HepG2 (cell line): ENCODE measurements around the gene GSK3B. TPM values are rescaled to one million over a fixed set of nuclear protein-coding genes. Genes with fewer than 3 reads are reported as not detected.

Source experiments
- FOXK2 ChIP-seq: fragments of 450-650 bp; IDR thresholded peaks from 2 replicates; pipeline ENCODE4 v1.6.1; 2016
- HOXA3 ChIP-seq: sonication (generic); formaldehyde crosslinking; IDR thresholded peaks from 2 replicates; pipeline ENCODE4 v1.5.0; 2020; ENCODE audit warnings: missing genetic modification reagents
- JUND ChIP-seq: sonication (generic); formaldehyde crosslinking; IDR thresholded peaks from 2 replicates; pipeline ENCODE4 v1.8.0; 2022; ENCODE audit warnings: mild to moderate bottlenecking, missing genetic modification reagents
- KDM2A ChIP-seq: sonication (generic); formaldehyde crosslinking; IDR thresholded peaks from 2 replicates; pipeline ENCODE4 v1.4.0; 2020; ENCODE audit warnings: low read depth, missing genetic modification reagents, borderline replicate concordance
- NFKBIZ ChIP-seq: IDR thresholded peaks from 2 replicates; pipeline ENCODE4 v1.6.1; 2018; ENCODE audit warnings: missing genetic modification reagents, missing compliant biosample characterization
- REPIN1 ChIP-seq: sonication (generic); formaldehyde crosslinking; IDR thresholded peaks from 2 replicates; pipeline ENCODE4 v1.8.0; 2022; ENCODE audit warnings: missing genetic modification reagents, low read depth, mild to moderate bottlenecking, borderline replicate concordance
- SOX5 ChIP-seq: IDR thresholded peaks from 2 replicates; pipeline ENCODE4 v1.6.1; 2016; ENCODE audit warnings: borderline replicate concordance
- SOX6 ChIP-seq, 2 experiments: fragments of 450-650 bp in 1 of 2; sonication (generic) in 1 of 2; formaldehyde crosslinking in 1 of 2; IDR thresholded peaks; 2 replicates each; pipeline versions ENCODE4 v1.4.0 to v1.6.1; 2017 to 2020; ENCODE audit warnings: antibody characterized with exemption in 1 of 2, mild to moderate bottlenecking in 1 of 2, missing genetic modification reagents in 1 of 2
- ZNF839 ChIP-seq: sonication (generic); formaldehyde crosslinking; IDR thresholded peaks from 2 replicates; pipeline ENCODE4 v1.4.0; 2020; ENCODE audit warnings: missing genetic modification reagents, mild to moderate bottlenecking, borderline replicate concordance
- ZSCAN21 ChIP-seq: sonication (generic); formaldehyde crosslinking; IDR thresholded peaks from 2 replicates; pipeline ENCODE4 v1.8.0; 2022; ENCODE audit warnings: mild to moderate bottlenecking, missing genetic modification reagents, moderate library complexity, borderline replicate concordance
- polyA plus RNA-seq, 8 experiments: library from polyadenylated mRNA; depleted of rRNA in 3 of 8; stranded (reverse) in 7 of 8; unstranded in 1 of 8; fragments of >200 nt; fragmentation: Illumina TruSeq in 4 of 8; extraction: Trizol in 4 of 8; gene quantifications; 2 replicates each; pipeline versions ENCODE4 v1.2.1 to v1.2.3, GENCODE V29; 2011 to 2016; ENCODE audit warnings: low read depth in 4 of 8, missing spikeins in 1 of 8, mixed read lengths in 1 of 8; ENCODE audit not compliant: insufficient read depth in 1 of 8
- total RNA-seq, 5 experiments: library from RNA; depleted of rRNA; stranded (reverse); fragments of >200 nt; fragmentation: Illumina TruSeq; extraction: Trizol; gene quantifications; 2 replicates each; pipeline ENCODE4 v1.2.3, GENCODE V29; 2016; ENCODE audit warnings: low read depth in 1 of 5
- TF ChIP-seq, protein P1 (sequence below): sonication (generic); formaldehyde crosslinking; conservative IDR thresholded peaks from 2 replicates; pipeline ENCODE4 v1.4.0; 2020; ENCODE audit warnings: missing genetic modification reagents
- TF ChIP-seq, protein P2 (sequence below): sonication (generic); formaldehyde crosslinking; IDR thresholded peaks from 2 replicates; pipeline ENCODE4 v1.4.0; 2020; ENCODE audit warnings: missing genetic modification reagents, borderline replicate concordance
- TF ChIP-seq, protein P3 (sequence below): sonication (generic); formaldehyde crosslinking; IDR thresholded peaks from 2 replicates; pipeline ENCODE4 v1.8.1; 2023; ENCODE audit warnings: mild to moderate bottlenecking, missing genetic modification reagents
- TF ChIP-seq, protein P4 (sequence below): sonication (generic); formaldehyde crosslinking; IDR thresholded peaks from 2 replicates; pipeline ENCODE4 v1.4.0; 2020; ENCODE audit warnings: missing genetic modification reagents, borderline replicate concordance
- TF ChIP-seq, protein P5 (sequence below): sonication (generic); formaldehyde crosslinking; IDR thresholded peaks from 2 replicates; pipeline ENCODE4 v1.5.0; 2020; ENCODE audit warnings: missing genetic modification reagents

The GSK3B gene
- total and polyA plus RNA-seq, 2 of the 13 experiments (the other 11 are each of a cell fraction or from before 2014, with no cell fraction given) = 22.3 to 30.1 TPM

DNA sequence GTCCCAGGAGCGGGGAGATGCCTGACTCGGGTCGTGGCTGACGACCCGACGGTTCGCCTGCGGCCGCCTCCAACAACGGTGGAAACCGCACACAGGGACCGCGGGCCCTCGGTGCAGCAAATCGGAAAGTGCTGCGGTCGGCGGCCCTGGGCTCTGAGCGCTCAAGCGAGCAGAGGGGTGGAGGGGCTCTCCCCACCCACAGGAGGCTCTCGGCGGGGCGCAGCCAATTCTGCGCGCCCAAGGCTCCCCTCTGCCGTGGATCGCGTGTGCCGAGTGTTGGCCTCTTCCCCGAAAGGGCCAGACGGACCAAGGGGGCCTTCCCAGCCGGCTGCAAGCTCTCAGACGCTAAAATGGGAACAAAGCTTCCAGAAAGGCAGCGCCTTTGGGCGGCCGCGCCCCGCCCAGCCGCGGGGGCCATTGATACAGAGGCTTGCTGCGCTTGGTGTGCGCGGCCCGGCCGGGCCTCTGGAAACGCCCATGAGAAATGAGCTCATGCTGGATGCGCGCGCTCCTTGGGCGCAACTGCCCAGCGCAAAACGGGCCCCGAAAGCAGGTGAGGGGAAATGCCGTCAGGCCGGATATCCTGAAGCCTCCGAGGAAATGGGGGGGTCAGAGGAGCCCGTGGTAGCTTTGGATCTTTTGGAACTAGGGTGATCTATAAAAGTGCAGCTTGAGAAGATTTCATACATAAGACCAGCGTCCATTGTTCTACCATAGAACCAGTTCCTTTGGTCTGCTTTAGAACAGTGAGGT is 1.2 kb upstream of the GSK3B start (continued):
- TF ChIP-seq, protein P1, sequence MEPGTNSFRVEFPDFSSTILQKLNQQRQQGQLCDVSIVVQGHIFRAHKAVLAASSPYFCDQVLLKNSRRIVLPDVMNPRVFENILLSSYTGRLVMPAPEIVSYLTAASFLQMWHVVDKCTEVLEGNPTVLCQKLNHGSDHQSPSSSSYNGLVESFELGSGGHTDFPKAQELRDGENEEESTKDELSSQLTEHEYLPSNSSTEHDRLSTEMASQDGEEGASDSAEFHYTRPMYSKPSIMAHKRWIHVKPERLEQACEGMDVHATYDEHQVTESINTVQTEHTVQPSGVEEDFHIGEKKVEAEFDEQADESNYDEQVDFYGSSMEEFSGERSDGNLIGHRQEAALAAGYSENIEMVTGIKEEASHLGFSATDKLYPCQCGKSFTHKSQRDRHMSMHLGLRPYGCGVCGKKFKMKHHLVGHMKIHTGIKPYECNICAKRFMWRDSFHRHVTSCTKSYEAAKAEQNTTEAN (CRISPR knock-in tag) = no peak; the same call in 1 of the 2 replicates
- TF ChIP-seq FOXK2 = no peak
- TF ChIP-seq SOX6 (IDR thresholded peaks at IDR 0.05) = no peak
- peak; percentile 71 for TF ChIP-seq SOX6 (CRISPR knock-in tag; IDR thresholded peaks at IDR 0.05)
- TF ChIP-seq KDM2A (CRISPR knock-in tag) = peak; percentile 82
- TF ChIP-seq REPIN1 (CRISPR knock-in tag) = no peak
- TF ChIP-seq, protein P2, sequence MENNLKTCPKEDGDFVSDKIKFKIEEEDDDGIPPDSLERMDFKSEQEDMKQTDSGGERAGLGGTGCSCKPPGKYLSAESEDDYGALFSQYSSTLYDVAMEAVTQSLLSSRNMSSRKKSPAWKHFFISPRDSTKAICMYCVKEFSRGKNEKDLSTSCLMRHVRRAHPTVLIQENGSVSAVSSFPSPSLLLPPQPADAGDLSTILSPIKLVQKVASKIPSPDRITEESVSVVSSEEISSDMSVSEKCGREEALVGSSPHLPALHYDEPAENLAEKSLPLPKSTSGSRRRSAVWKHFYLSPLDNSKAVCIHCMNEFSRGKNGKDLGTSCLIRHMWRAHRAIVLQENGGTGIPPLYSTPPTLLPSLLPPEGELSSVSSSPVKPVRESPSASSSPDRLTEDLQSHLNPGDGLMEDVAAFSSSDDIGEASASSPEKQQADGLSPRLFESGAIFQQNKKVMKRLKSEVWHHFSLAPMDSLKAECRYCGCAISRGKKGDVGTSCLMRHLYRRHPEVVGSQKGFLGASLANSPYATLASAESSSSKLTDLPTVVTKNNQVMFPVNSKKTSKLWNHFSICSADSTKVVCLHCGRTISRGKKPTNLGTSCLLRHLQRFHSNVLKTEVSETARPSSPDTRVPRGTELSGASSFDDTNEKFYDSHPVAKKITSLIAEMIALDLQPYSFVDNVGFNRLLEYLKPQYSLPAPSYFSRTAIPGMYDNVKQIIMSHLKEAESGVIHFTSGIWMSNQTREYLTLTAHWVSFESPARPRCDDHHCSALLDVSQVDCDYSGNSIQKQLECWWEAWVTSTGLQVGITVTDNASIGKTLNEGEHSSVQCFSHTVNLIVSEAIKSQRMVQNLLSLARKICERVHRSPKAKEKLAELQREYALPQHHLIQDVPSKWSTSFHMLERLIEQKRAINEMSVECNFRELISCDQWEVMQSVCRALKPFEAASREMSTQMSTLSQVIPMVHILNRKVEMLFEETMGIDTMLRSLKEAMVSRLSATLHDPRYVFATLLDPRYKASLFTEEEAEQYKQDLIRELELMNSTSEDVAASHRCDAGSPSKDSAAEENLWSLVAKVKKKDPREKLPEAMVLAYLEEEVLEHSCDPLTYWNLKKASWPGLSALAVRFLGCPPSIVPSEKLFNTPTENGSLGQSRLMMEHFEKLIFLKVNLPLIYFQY (CRISPR knock-in tag) = peak; percentile 66
- TF ChIP-seq JUND (CRISPR knock-in tag) = no peak
- TF ChIP-seq NFKBIZ (CRISPR knock-in tag) = peak; percentile 51; the same call in 1 of the 2 replicates
- 0 out of 2 replicates have a peak, but pooled peaks have one; percentile 18 for TF ChIP-seq SOX5
- TF ChIP-seq ZSCAN21 = peak; percentile 54; the same call in 1 of the 2 replicates
- TF ChIP-seq, protein P3, sequence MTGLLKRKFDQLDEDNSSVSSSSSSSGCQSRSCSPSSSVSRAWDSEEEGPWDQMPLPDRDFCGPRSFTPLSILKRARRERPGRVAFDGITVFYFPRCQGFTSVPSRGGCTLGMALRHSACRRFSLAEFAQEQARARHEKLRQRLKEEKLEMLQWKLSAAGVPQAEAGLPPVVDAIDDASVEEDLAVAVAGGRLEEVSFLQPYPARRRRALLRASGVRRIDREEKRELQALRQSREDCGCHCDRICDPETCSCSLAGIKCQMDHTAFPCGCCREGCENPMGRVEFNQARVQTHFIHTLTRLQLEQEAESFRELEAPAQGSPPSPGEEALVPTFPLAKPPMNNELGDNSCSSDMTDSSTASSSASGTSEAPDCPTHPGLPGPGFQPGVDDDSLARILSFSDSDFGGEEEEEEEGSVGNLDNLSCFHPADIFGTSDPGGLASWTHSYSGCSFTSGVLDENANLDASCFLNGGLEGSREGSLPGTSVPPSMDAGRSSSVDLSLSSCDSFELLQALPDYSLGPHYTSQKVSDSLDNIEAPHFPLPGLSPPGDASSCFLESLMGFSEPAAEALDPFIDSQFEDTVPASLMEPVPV (CRISPR knock-in tag) = peak; percentile 47; the same call in 1 of the 2 replicates
- no peak for TF ChIP-seq ZNF839 (CRISPR knock-in tag)
- TF ChIP-seq, protein P4, sequence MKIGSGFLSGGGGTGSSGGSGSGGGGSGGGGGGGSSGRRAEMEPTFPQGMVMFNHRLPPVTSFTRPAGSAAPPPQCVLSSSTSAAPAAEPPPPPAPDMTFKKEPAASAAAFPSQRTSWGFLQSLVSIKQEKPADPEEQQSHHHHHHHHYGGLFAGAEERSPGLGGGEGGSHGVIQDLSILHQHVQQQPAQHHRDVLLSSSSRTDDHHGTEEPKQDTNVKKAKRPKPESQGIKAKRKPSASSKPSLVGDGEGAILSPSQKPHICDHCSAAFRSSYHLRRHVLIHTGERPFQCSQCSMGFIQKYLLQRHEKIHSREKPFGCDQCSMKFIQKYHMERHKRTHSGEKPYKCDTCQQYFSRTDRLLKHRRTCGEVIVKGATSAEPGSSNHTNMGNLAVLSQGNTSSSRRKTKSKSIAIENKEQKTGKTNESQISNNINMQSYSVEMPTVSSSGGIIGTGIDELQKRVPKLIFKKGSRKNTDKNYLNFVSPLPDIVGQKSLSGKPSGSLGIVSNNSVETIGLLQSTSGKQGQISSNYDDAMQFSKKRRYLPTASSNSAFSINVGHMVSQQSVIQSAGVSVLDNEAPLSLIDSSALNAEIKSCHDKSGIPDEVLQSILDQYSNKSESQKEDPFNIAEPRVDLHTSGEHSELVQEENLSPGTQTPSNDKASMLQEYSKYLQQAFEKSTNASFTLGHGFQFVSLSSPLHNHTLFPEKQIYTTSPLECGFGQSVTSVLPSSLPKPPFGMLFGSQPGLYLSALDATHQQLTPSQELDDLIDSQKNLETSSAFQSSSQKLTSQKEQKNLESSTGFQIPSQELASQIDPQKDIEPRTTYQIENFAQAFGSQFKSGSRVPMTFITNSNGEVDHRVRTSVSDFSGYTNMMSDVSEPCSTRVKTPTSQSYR = no peak; the same call in 1 of the 2 replicates
- TF ChIP-seq HOXA3 (CRISPR knock-in tag) = peak; percentile 62
- TF ChIP-seq, protein P5, sequence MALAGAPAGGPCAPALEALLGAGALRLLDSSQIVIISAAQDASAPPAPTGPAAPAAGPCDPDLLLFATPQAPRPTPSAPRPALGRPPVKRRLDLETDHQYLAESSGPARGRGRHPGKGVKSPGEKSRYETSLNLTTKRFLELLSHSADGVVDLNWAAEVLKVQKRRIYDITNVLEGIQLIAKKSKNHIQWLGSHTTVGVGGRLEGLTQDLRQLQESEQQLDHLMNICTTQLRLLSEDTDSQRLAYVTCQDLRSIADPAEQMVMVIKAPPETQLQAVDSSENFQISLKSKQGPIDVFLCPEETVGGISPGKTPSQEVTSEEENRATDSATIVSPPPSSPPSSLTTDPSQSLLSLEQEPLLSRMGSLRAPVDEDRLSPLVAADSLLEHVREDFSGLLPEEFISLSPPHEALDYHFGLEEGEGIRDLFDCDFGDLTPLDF (CRISPR knock-in tag) = 0 out of 2 replicates have a peak, but pooled peaks have one; percentile 46
